Measurements from ENCODE around the gene ATRIP.
"Not testable (repeated sequence)": the region's sequence is repeated elsewhere in the genome, so short reads cannot be mapped to it uniquely, and the experiment has no call there.

Gene ATRIP

GRCh38 chr3:48436855-48437254 is 9.7 kb upstream of the ATRIP start:
- no peak for DNase-seq (ENCODE audit: low spot score)

- no peak for DNase-seq (ENCODE audit: low spot score)
Observed at GRCh38 chr3:48437812-48438211, 8.7 kb upstream of the ATRIP start.

- peak; percentile 99 for DNase-seq (ENCODE audit: low spot score)
Observed at GRCh38 chr3:48439820-48440589, 6.5 kb upstream of the ATRIP start, which contains the start of the genes CCDC51 and TMA7. Gene CCDC51 (minus strand): TSS chr3:48440119. CDS start chr3:48435128, 4,991 bp downstream. Gene TMA7 (plus strand): TSS chr3:48440257. CDS start chr3:48440297, 40 bp downstream.

DNA sequence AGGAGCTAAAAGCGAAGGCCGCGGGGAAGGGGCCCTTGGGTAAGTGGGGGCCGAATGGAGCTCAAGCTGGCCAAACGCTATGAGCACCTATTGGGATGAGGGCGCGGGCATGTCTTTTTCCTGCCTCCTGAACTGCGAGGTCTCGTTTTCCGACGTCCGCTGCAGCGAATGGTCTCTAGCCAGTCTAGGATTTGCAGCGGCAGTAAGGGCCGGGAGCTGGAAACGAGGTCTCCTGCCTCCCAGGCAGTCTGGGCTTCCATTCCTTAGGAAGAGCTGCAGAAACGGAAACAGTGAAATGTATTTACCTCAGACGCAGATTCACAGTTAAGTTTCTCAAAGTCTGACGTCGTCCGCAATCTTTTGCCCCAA is 6.0 kb upstream of the ATRIP start:
- DNase-seq (ENCODE audit: low spot score), result no peak

- no peak for DNase-seq (ENCODE audit: low spot score)
Observed at GRCh38 chr3:48441940-48442339, 4.6 kb upstream of the ATRIP start.

GRCh38 chr3:48445277-48445882 is 1.2 kb upstream of the ATRIP start:
- DNase-seq (ENCODE audit: low spot score), result no peak

DNA sequence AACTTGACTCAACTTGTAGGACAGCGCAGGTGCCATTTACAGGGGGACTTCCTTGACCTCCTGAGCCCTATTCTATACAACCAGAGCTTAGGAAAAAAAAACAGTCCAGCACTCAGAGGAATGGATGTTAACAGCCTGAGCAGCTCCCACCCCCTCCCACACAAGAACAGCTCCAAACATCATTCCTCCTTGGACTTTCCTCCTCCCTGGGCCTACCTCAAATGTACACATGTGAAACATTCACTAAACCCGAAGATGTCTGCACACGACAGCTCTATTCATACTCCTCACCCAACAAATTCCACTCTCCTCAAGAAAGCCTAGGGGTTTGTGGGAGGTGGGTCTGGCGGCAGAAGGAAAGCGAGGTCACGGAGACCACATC is 503 bp upstream of the ATRIP start:
- no peak for DNase-seq (ENCODE audit: low spot score)

DNA sequence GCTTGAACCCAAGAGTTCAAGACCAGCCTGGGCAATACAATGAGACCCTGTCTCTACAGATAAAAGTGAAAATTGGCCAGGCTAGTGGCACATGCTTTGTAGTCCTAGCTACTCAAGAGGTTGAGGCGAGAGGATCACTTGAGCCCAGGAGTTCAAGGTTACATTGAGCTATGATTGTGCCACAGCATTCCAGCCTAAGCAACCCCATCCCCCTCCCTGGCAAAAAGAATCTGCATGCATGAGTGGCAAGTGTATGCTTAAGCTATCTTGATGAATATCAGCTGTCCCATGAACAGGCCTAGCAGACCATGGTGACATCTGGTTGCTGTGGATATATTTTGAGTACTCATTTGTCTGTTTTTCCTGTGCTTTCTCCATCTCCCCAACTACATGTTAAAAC is 4.7 kb downstream of the ATRIP start:
- no peak for DNase-seq (ENCODE audit: low spot score)

- DNase-seq (ENCODE audit: low spot score), result no peak
Observed at GRCh38 chr3:48456456-48456855, 9.9 kb downstream of the ATRIP start.

GRCh38 chr3:48459331-48459730 is 12.8 kb downstream of the ATRIP start:
- no peak for DNase-seq (ENCODE audit: low spot score)

DNA sequence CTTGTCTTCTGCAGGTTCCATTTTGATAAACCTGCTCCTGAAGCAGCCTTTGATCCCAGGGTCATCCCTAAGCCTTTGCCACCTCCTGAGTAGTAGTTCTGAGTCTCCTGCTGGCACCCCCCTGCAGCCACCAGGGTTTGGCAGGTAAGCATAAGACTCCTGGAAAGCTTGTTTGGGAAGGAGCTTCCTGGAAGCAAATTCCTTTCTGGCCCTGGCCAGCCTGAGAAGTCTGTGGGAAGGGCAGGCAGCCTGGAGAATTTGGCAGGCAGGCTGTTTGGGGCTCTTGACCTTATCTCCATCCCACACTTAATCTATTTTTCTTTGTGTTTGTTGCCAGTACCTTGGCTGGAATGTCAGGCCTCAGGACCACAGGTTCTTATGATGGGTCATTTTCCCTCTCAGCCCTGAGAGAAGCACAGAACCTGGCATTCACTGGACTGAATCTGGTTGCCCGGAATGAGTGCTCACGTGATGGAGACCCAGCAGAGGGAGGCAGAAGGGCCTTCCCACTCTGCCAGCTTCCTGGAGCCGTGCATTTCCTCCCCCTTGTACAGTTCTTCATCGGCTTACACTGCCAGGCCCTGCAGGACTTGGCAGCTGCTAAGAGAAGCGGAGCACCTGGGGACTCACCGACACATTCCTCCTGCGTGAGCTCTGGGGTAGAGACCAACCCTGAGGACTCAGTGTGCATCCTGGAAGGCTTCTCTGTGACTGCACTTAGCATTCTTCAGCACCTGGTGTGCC is 13.4 kb downstream of the ATRIP start:
- no peak for DNase-seq (ENCODE audit: low spot score)

GRCh38 chr3:48460517-48460902 is 14.0 kb downstream of the ATRIP start:
- no peak for DNase-seq (ENCODE audit: low spot score)

DNA sequence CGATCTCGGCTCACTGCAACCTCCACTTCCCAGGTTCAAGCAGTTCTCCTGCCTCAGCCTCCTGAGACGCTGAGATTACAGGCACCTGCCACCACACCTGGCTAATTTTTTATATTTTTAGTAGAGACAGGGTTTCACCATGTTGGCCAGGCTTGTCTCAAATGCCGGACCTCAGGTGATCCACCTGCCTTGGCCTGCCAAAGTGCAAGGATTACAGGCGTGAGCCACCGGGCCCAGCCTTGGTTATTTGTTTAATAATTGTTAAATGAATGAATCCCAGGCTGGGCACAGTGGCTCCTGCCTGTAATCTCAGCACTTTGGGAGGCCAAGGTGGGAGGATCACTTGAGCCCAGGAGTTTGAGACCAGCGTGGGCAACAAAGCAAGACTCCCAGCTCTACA is 15.2 kb downstream of the ATRIP start:
- not testable (repeated sequence) for DNase-seq (ENCODE audit: low spot score)

DNA sequence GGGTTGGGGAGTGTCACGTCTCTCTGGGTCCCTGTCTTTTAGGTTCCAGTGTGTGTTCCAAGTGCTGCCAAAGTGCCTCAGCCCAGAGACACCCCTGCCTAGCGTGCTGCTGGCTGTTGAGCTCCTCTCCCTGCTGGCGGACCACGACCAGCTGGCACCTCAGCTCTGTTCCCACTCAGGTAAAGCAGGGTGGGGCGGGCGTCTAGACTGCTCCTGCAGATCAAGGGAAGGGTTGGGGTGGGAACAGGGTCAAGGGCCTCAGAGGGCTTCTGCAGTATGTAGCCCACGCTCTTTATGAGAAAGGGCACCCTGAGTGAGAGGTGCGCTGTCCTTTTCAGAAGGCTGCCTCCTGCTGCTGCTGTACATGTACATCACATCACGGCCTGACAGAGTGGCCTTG is 17.2 kb downstream of the ATRIP start:
- no peak for DNase-seq (ENCODE audit: low spot score)

- no peak for DNase-seq (ENCODE audit: low spot score)
Observed at GRCh38 chr3:48464713-48465221, 18.2 kb downstream of the ATRIP start.

DNA sequence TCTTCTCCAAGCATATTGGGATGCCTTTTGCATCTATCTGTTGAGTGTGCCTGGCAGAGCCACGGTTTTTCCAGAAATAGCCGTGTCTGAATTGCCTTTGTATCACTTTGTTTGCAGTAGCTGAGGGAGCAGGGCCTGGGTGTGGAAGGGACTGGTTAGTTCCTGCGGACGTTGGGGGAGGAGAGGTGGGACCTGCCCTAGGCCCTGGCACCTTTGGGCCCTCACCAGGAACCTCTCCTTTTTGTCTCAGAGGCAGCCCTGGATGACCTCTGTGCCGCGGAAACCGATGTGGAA is 18.6 kb downstream of the ATRIP start:
- no peak for DNase-seq (ENCODE audit: low spot score)

DNA sequence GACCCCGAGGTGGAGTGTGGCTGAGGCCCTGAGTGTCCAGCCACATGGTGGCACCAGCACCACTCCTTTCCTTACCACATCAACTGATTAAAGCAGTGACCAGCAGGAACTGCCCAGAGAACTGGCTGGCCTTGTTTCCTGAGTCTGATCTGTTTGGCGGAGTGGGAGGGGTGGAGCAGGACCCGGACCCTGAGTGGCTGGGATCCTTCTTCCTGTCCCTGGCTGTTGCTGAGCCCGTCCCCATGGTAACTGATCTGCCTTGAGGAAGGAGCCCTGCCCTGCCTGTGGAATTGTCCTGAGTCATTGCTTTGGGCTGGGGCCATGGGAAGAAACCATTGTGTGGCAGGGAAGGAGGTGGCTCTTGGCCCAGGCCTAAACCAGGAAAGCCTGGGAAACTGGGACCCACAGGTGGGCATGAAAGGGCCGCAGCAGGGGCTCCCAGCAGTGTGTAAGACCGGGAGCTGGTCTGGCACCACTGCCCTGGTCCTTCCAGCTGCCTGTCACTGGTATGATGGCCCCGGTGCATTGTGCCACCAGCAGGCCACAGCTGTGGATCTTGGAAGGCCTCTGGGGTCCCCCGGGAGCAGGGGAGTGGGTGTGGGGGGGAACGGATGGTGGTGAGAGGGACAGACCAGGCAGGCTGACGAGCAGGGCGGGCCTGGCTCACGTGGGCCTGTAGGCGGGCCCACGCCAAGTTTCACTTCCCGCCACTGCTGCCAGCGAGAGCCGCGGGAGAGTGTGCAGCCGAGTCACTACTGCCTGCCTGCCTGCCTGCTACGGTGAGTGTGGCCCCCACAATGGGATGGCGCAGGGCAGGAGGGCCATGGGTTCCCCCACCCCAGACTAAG is 19.2 kb downstream of the ATRIP start:
- peak; percentile 91 for DNase-seq (ENCODE audit: low spot score)

GRCh38 chr3:48466386-48467109 is 20.0 kb downstream of the ATRIP start:
- DNase-seq (ENCODE audit: low spot score), result peak; percentile 47

DNA sequence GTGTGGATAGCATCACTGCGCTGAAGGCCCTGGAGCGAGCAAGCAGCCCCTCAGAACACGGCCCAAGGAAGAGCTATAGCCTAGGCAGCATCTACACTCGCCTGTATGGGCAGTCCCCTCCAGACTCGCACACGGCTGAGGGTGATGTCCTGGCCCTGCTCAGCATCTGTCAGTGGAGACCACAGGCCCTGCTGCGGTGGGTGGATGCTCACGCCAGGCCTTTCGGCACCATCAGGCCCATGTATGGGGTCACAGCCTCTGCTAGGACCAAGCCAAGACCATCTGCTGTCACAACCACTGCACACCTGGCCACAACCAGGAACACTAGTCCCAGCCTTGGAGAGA is 20.5 kb downstream of the ATRIP start:
- no peak for DNase-seq (ENCODE audit: low spot score)

DNA sequence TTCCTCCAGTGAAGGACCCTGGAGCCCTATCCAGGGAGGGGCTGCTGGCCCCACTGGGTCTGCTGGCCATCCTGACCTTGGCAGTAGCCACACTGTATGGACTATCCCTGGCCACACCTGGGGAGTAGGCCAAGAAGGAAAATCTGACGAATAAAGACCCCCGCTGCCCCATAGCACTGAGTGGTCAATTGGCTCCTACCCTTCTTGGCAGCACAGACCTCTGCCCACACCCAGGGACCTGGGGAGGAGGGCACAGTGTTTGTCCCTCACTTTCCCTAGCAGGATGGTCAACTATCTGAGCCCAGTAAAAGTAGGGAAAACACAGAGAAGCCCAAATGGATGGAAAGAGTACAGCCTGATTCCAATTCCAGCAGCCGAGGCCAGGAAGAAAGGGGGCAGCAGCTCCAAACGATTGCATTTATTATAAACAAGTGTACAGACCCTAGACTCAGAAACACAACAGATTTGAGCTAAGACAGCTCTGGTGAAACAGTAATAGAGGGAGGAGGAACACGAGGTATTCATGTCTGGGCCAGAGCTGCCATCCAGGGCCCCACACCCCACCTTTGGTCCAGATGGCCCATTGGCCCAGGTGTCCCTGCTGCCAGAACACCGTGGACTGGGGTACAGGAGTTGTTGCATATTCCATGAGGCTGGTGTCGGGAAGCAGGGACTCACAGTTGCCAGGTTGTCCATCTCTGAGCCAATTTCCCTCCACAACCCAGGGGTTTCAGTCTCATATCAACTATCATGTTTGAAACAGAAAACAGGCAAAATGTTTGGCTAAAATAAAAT is 21.1 kb downstream of the ATRIP start:
- DNase-seq (ENCODE audit: low spot score), result no peak

GRCh38 chr3:48468329-48468731 is 21.8 kb downstream of the ATRIP start:
- DNase-seq (ENCODE audit: low spot score), result no peak
